Gastrocnemius medialis (tissue), 4 donors: Measurements from ENCODE around the gene EIF3D.

ENCODE experiments used
- POLR2A ChIP-seq, 2 donors: fragments of 450-650 bp; IDR thresholded peaks; one replicate each; pipeline ENCODE4 v1.6.1; 2017; ENCODE audit warnings: antibody characterized with exemption in 2 of 2, mild to moderate bottlenecking in 2 of 2, moderate library complexity in 2 of 2
- TF ChIP-seq, protein P1 (sequence below), 5 experiments: fragments of 450-650 bp in 3 of 5; fragments of 200-600 bp in 2 of 5; sonication (generic) in 2 of 5; IDR thresholded peaks in 4 of 5; conservative IDR thresholded peaks in 1 of 5; 1 replicate in 4 of 5; 2 replicates in 1 of 5; pipeline ENCODE4 v1.5.1; 2016 to 2019; ENCODE audit warnings: antibody characterized with exemption in 5 of 5, mild to moderate bottlenecking in 3 of 5, moderate library complexity in 3 of 5

DNA sequence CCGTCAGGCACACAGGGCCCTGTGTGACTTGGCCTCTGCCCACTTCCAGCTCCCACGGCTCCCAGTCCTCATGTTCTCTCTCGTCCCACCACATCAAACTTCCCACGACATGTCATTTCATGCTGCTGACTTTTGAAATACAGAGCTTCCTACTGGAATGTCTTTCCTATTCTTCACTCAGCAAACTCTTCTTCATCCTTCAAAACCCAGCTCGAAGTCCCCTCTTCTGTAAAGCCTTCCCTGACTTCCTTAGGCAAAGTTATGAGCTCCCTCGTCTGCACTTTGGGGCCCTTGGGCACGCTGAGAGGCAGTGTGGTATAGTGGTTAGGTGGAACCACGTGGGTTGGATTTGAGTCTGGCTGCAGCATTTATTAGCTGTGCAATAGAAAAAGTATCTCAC, 37.8 kb upstream of the EIF3D start:
- TF ChIP-seq, protein P1, sequence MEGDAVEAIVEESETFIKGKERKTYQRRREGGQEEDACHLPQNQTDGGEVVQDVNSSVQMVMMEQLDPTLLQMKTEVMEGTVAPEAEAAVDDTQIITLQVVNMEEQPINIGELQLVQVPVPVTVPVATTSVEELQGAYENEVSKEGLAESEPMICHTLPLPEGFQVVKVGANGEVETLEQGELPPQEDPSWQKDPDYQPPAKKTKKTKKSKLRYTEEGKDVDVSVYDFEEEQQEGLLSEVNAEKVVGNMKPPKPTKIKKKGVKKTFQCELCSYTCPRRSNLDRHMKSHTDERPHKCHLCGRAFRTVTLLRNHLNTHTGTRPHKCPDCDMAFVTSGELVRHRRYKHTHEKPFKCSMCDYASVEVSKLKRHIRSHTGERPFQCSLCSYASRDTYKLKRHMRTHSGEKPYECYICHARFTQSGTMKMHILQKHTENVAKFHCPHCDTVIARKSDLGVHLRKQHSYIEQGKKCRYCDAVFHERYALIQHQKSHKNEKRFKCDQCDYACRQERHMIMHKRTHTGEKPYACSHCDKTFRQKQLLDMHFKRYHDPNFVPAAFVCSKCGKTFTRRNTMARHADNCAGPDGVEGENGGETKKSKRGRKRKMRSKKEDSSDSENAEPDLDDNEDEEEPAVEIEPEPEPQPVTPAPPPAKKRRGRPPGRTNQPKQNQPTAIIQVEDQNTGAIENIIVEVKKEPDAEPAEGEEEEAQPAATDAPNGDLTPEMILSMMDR (IDR thresholded peaks at IDR 0.05 in 4 of 5, conservative IDR thresholded peaks at IDR 0.05 in 1 of 5), result no peak
- no peak for TF ChIP-seq POLR2A (IDR thresholded peaks at IDR 0.05)
